ENCODE measurements around the gene ACOX3. TPM values are rescaled to one million over a fixed set of nuclear protein-coding genes. Genes with fewer than 3 reads are reported as not detected.

Gene ACOX3
- total RNA-seq, 2 donors from 2014 or later: 32.8 to 66.1 TPM

DNA sequence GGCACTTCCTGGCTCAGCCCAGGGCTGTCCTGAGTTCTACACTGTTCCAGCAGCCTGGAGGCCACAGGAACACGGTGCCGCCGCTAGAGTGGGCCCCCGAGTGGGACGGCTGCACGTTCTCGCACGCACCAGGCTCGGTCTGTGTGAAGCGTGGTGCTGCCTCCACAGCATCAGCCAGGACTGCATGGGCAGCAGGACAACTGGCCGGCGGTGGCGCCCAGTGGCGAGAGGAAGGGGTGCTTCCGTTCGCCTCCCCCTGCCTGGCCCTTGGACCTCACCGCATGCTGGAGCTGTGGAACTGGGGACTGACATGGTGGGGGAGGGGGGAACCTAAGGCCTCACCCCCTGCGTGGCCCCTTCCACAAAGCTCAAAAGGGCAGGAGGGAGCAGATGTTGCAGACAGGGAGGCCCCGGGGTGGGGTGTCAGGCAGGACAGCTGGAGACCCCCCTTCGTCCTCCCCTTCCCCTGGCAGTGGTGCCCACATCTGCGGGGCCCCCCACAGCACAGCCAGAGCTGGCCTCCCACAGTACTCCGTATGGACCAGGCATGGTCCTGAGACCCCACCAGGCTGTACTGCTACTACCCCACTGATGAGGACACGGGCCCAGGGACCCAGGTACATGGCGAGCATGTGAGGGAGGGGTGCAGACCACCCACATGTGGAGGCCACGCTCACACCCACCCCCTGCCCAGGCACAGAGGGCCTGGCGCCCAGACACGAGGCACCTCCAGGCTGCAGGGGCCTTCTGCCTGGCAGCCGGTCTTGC is 58.5 kb downstream of the ACOX3 start:
- DNase-seq: no peak
- intact Hi-C loops (cut with DNase I): no loop called here

GRCh38 chr4:8380511-8381415 is 59.8 kb downstream of the ACOX3 start:
- ATAC-seq: peak; percentile 70 to 86
- intact Hi-C loops (cut with DNase I): no loop called here
- DNase-seq: peak; percentile 82

More for the DNA sequence above, 58.5 kb downstream of the ACOX3 start:
- peak in 1 of 2 donors; percentile 17 for ATAC-seq

GRCh38 chr4:8379771-8380170 is 60.8 kb downstream of the ACOX3 start:
- ATAC-seq: no peak
- intact Hi-C loops (cut with DNase I): no loop called here
- no peak for DNase-seq

GRCh38 chr4:8379281-8379680 is 61.2 kb downstream of the ACOX3 start:
- ATAC-seq (no peak), DNase-seq (no peak)
- intact Hi-C loops (cut with DNase I): no loop called here

DNA sequence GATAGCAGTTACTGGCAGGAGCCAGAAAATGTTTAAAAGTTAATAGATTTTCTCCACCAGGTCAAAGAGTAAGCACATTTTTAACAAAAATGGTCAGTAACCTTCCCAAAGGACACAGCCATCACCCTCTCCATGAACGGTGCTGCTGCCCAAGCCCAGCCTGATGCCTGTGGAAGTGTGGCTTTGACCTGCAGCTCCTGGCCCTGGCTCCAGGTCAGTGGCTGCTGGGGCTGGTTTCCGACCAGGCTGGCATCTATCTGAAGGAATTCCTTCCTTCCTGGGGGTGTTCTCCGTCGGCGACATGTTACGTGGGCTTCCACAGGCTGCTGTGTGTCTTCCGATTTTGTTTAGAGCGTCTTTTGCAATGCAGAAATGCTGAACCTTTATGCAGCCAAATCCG is 61.7 kb downstream of the ACOX3 start:
- ATAC-seq: no peak
- intact Hi-C loops (cut with DNase I): no loop called here
- no peak for DNase-seq

- no peak for DNase-seq
- intact Hi-C loops (cut with DNase I): no loop called here
- ATAC-seq: no peak
Measured at GRCh38 chr4:8378101-8378724, 62.3 kb downstream of the ACOX3 start.

DNA sequence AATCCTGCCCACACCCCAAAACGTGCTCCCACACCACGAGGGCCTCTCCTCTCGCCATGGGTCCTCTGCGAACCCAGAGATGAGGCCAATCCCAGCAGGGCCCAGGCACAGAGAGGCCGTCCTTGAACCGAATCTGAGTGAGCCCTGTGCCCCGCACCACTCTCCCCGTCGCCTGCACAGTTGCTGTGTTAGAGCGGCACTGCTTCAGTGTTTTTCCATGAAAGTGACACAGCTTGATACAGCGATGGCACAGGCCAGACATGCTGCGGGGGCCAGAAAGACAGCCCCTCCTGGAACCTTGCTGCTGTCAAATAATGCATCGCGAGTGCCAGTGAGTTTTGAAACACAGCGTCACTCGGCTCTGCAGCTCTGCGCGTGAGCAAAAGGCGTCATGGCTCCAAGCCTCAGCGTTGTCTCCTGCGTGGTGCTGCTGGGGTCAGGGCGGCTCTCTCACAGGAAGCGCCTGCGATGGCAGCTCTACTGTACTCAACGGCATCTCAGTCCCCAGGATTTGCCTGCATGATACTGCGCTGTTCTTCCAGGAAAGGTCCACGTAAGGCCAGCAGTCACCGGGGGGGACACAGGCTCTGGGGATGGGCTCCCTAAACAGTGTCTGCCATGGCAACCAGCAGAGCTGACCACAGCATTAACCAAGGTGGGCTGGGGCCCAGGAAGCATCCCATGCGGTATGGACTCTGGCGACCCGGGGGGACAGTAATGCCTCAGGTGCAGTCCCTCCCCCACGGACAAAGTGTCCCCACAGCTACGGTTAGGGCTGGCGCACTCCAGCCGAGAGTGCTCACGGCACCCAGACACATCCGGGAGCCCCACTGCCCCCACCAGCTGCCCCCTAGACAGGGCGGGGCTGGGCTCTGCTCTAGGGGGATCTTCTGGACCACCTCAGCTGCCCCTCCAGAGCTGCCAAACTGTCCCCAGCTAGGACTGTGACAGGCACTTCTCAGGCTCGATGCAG is 63.1 kb downstream of the ACOX3 start:
- intact Hi-C loops (cut with DNase I): no loop called here
- ATAC-seq (no peak), DNase-seq (no peak)

GRCh38 chr4:8376361-8377102 is 64.0 kb downstream of the ACOX3 start:
- intact Hi-C loops (cut with DNase I): no loop called here
- DNase-seq (no peak), ATAC-seq (no peak)

- intact Hi-C loops (cut with DNase I): no loop called here
- no peak for DNase-seq
- ATAC-seq: no peak
Measured at GRCh38 chr4:8374851-8375649, 65.5 kb downstream of the ACOX3 start.

- intact Hi-C loops (cut with DNase I): no loop called here
- ATAC-seq (no peak), DNase-seq (no peak)
Measured at GRCh38 chr4:8373973-8374545, 66.5 kb downstream of the ACOX3 start.

GRCh38 chr4:8373270-8373972 is 67.1 kb downstream of the ACOX3 start:
- intact Hi-C loops (cut with DNase I): no loop called here
- ATAC-seq (no peak), DNase-seq (no peak)

- no peak for ATAC-seq
- intact Hi-C loops (cut with DNase I): no loop called here
- DNase-seq: peak; percentile 52
Measured at GRCh38 chr4:8372506-8372905, 68.0 kb downstream of the ACOX3 start.

- peak; percentile 19 for DNase-seq
- intact Hi-C loops (cut with DNase I): no loop called here
- ATAC-seq: no peak
Measured at GRCh38 chr4:8371596-8371995, 68.9 kb downstream of the ACOX3 start.

GRCh38 chr4:8370835-8371595 is 69.5 kb downstream of the ACOX3 start:
- intact Hi-C loops (cut with DNase I): no loop called here

DNA sequence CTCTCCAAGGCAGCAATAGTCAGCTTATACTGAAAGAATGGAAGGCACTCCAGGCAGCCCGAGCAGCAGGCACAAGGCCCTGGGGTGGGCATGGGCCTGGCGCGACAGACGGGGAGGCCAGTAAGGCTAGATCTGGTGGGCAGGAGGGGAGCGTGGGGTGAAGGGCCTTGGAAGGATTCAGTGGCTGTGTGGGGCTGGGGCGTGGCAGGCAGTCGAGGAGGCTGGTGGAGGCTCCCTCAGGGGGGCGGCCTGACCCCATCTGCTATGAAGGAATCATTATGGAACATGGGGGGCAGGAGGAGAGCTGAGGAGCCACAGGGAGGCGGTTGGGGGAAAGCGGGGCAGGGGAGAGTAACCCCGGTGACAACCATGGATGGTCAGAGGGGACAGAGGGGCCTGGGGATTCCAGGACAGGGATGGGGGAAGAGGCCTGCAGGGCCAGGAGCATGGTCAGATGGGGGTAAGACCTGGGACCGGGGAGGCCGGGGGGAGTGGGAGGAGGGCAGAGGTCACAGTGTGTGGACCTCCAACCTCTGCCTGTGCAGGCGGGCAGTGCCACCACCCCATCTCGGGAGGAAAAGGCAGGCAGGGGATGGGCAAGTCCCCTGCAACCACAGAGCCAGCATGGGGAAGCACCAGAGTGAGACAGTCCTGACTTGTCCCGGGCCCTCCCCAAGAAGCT is 70.3 kb downstream of the ACOX3 start:
- DNase-seq (no peak), ATAC-seq (no peak)
- intact Hi-C loops (cut with DNase I): no loop called here

More at GRCh38 chr4:8370835-8371595, 69.5 kb downstream of the ACOX3 start:
- ATAC-seq (peak; percentile 23 to 36), DNase-seq (peak; percentile 67)
